ENCODE results near the gene BTBD6. TPM values are rescaled to one million over a fixed set of nuclear protein-coding genes. Genes with fewer than 3 reads are reported as not detected.

Gene BTBD6
- total and polyA plus RNA-seq, 9 donors: 32.6 to 46.6 (median 37.9) TPM

GRCh38 chr14:105250986-105251385 is 2.7 kb downstream of the BTBD6 start:
- H3K4me3 ChIP-seq (ENCODE audit: low read length): no peak overlapping the region
- WGBS (ENCODE audit: insufficient coverage): 100% methylated on average over 1 of the region's 4 CpGs
- H3K36me3 ChIP-seq (ENCODE audit: control insufficient read depth, insufficient read depth, low read length): peaks cover 64% of the 10 kb centered on the region
- H3K4me1 ChIP-seq (ENCODE audit: control insufficient read depth, insufficient read depth, low read length): peaks cover 61% of the 10 kb centered on the region
- no peaks in the 10 kb centered on the region for H3K27me3 ChIP-seq (ENCODE audit: control insufficient read depth, insufficient read depth, low read length)
- no peak for DNase-seq
- no peaks in the 10 kb centered on the region for H3K9me3 ChIP-seq (replicated peaks; ENCODE audit: control insufficient read depth, low read depth, low read length)
- no peak overlapping the region for H3K27ac ChIP-seq (ENCODE audit: low read length)

GRCh38 chr14:105251920-105252319 is 3.6 kb downstream of the BTBD6 start:
- H3K27me3 ChIP-seq (ENCODE audit: control insufficient read depth, insufficient read depth, low read length): no peaks in the 10 kb centered on the region
- H3K4me3 ChIP-seq (ENCODE audit: low read length): no peak overlapping the region
- no peak overlapping the region for H3K27ac ChIP-seq (ENCODE audit: low read length)
- WGBS (ENCODE audit: insufficient coverage): 80% methylated on average over 5 of the region's 6 CpGs
- no peaks in the 10 kb centered on the region for H3K9me3 ChIP-seq (replicated peaks; ENCODE audit: control insufficient read depth, low read depth, low read length)
- H3K4me1 ChIP-seq (ENCODE audit: control insufficient read depth, insufficient read depth, low read length): peaks cover 56% of the 10 kb centered on the region
- no peak for DNase-seq
- H3K36me3 ChIP-seq (ENCODE audit: control insufficient read depth, insufficient read depth, low read length): peaks cover 62% of the 10 kb centered on the region

GRCh38 chr14:105252552-105253328 is 4.4 kb downstream of the BTBD6 start:
- Histone ChIP-seq H3K27me3 (ENCODE audit: control insufficient read depth, insufficient read depth, low read length) (no peaks in the 10 kb centered on the region), H3K9me3 (replicated peaks; ENCODE audit: control insufficient read depth, low read depth, low read length) (no peaks in the 10 kb centered on the region), H3K27ac (ENCODE audit: low read length) (no peak overlapping the region), H3K4me1 (ENCODE audit: control insufficient read depth, insufficient read depth, low read length) (peaks cover 51% of the 10 kb centered on the region), H3K36me3 (ENCODE audit: control insufficient read depth, insufficient read depth, low read length) (peaks cover 61% of the 10 kb centered on the region), H3K4me3 (ENCODE audit: low read length) (no peak overlapping the region)
- no peak for DNase-seq
- 76% methylated on average over 19 of the region's 21 CpGs for WGBS (ENCODE audit: insufficient coverage)

- Histone ChIP-seq H3K4me1 (ENCODE audit: control insufficient read depth, insufficient read depth, low read length) (peaks cover 47% of the 10 kb centered on the region), H3K27me3 (ENCODE audit: control insufficient read depth, insufficient read depth, low read length) (no peaks in the 10 kb centered on the region), H3K4me3 (ENCODE audit: low read length) (no peak overlapping the region), H3K36me3 (ENCODE audit: control insufficient read depth, insufficient read depth, low read length) (peaks cover 61% of the 10 kb centered on the region), H3K9me3 (replicated peaks; ENCODE audit: control insufficient read depth, low read depth, low read length) (no peaks in the 10 kb centered on the region), H3K27ac (ENCODE audit: low read length) (no peak overlapping the region)
- 89% methylated on average over 7 of the region's 9 CpGs for WGBS (ENCODE audit: insufficient coverage)
- no peak for DNase-seq
These were observed 5.0 kb downstream of the BTBD6 start for GRCh38 chr14:105253329-105253682.

GRCh38 chr14:105255021-105255507 is 6.7 kb downstream of the BTBD6 start:
- H3K4me3 ChIP-seq (ENCODE audit: low read length): no peak overlapping the region
- H3K27ac ChIP-seq (ENCODE audit: low read length): peak overlapping the region; percentile 75
- H3K27me3 ChIP-seq (ENCODE audit: control insufficient read depth, insufficient read depth, low read length): no peaks in the 10 kb centered on the region
- H3K36me3 ChIP-seq (ENCODE audit: control insufficient read depth, insufficient read depth, low read length): peaks cover 56% of the 10 kb centered on the region
- WGBS (ENCODE audit: insufficient coverage): 71% methylated on average over 5 of the region's 6 CpGs
- DNase-seq: peak; percentile 76
- H3K4me1 ChIP-seq (ENCODE audit: control insufficient read depth, insufficient read depth, low read length): peaks cover 41% of the 10 kb centered on the region
- no peaks in the 10 kb centered on the region for H3K9me3 ChIP-seq (replicated peaks; ENCODE audit: control insufficient read depth, low read depth, low read length)

GRCh38 chr14:105256292-105256960 is 8.1 kb downstream of the BTBD6 start:
- Histone ChIP-seq H3K36me3 (ENCODE audit: control insufficient read depth, insufficient read depth, low read length) (peaks cover 44% of the 10 kb centered on the region), H3K27me3 (ENCODE audit: control insufficient read depth, insufficient read depth, low read length) (no peaks in the 10 kb centered on the region)
- 95% methylated on average over 13 of the region's 19 CpGs for WGBS (ENCODE audit: insufficient coverage)

GRCh38 chr14:105257464-105257863 is 9.1 kb downstream of the BTBD6 start:
- no peaks in the 10 kb centered on the region for H3K27me3 ChIP-seq (ENCODE audit: control insufficient read depth, insufficient read depth, low read length)
- H3K36me3 ChIP-seq (ENCODE audit: control insufficient read depth, insufficient read depth, low read length): peaks cover 34% of the 10 kb centered on the region
- no peaks in the 10 kb centered on the region for H3K9me3 ChIP-seq (replicated peaks; ENCODE audit: control insufficient read depth, low read depth, low read length)
- H3K4me3 ChIP-seq (ENCODE audit: low read length): no peak overlapping the region
- DNase-seq: no peak
- no peak overlapping the region for H3K27ac ChIP-seq (ENCODE audit: low read length)
- peaks cover 43% of the 10 kb centered on the region for H3K4me1 ChIP-seq (ENCODE audit: control insufficient read depth, insufficient read depth, low read length)
- WGBS (ENCODE audit: insufficient coverage): 81% methylated on average over 15 of the region's 15 CpGs

More at GRCh38 chr14:105256292-105256960, 8.1 kb downstream of the BTBD6 start:
- H3K27ac ChIP-seq (ENCODE audit: low read length): no peak overlapping the region
- H3K4me3 ChIP-seq (ENCODE audit: low read length): no peak overlapping the region
- no peaks in the 10 kb centered on the region for H3K9me3 ChIP-seq (replicated peaks; ENCODE audit: control insufficient read depth, low read depth, low read length)
- peaks cover 36% of the 10 kb centered on the region for H3K4me1 ChIP-seq (ENCODE audit: control insufficient read depth, insufficient read depth, low read length)
- DNase-seq: no peak

- DNase-seq: no peak
- Histone ChIP-seq H3K27me3 (ENCODE audit: control insufficient read depth, insufficient read depth, low read length) (no peaks in the 10 kb centered on the region), H3K4me1 (ENCODE audit: control insufficient read depth, insufficient read depth, low read length) (peaks cover 38% of the 10 kb centered on the region), H3K9me3 (replicated peaks; ENCODE audit: control insufficient read depth, low read depth, low read length) (no peaks in the 10 kb centered on the region), H3K36me3 (ENCODE audit: control insufficient read depth, insufficient read depth, low read length) (peaks cover 27% of the 10 kb centered on the region), H3K4me3 (ENCODE audit: low read length) (no peak overlapping the region), H3K27ac (ENCODE audit: low read length) (no peak overlapping the region)
- WGBS (ENCODE audit: insufficient coverage): 94% methylated on average over 2 of the region's 7 CpGs
These were observed 10.5 kb downstream of the BTBD6 start for GRCh38 chr14:105258846-105259245.

GRCh38 chr14:105260959-105261358 is 12.6 kb downstream of the BTBD6 start:
- 71% methylated on average over 11 of the region's 12 CpGs for whole genome bisulfite sequencing (ENCODE audit: insufficient coverage)
- peaks cover 24% of the 10 kb centered on the region for H3K36me3 ChIP-seq (ENCODE audit: control insufficient read depth, insufficient read depth, low read length)

GRCh38 chr14:105261781-105262180 is 13.4 kb downstream of the BTBD6 start:
- no peak for DNase-seq
- Histone ChIP-seq H3K4me1 (ENCODE audit: control insufficient read depth, insufficient read depth, low read length) (peaks cover 24% of the 10 kb centered on the region), H3K36me3 (ENCODE audit: control insufficient read depth, insufficient read depth, low read length) (peaks cover 24% of the 10 kb centered on the region), H3K9me3 (replicated peaks; ENCODE audit: control insufficient read depth, low read depth, low read length) (no peaks in the 10 kb centered on the region), H3K4me3 (ENCODE audit: low read length) (no peak overlapping the region), H3K27me3 (ENCODE audit: control insufficient read depth, insufficient read depth, low read length) (no peaks in the 10 kb centered on the region), H3K27ac (ENCODE audit: low read length) (no peak overlapping the region)
- WGBS (ENCODE audit: insufficient coverage): 81% methylated on average over 19 of the region's 20 CpGs

More at GRCh38 chr14:105260959-105261358, 12.6 kb downstream of the BTBD6 start:
- no peak overlapping the region for H3K27ac ChIP-seq (ENCODE audit: low read length)
- DNase-seq: no peak
- peaks cover 24% of the 10 kb centered on the region for H3K4me1 ChIP-seq (ENCODE audit: control insufficient read depth, insufficient read depth, low read length)
- no peaks in the 10 kb centered on the region for H3K9me3 ChIP-seq (replicated peaks; ENCODE audit: control insufficient read depth, low read depth, low read length)
- no peak overlapping the region for H3K4me3 ChIP-seq (ENCODE audit: low read length)
- H3K27me3 ChIP-seq (ENCODE audit: control insufficient read depth, insufficient read depth, low read length): no peaks in the 10 kb centered on the region
